Suprapubic skin (tissue), 4 donors: ENCODE measurements around the gene BCAN.

Source experiments
- CTCF ChIP-seq, 2 donors: fragments of 200-600 bp in 1 of 2; fragments of 450-650 bp in 1 of 2; sonication (generic) in 1 of 2; IDR thresholded peaks; one replicate each; pipeline ENCODE4 v1.5.1; 2016 to 2019; ENCODE audit warnings: antibody characterized with exemption in 2 of 2, mild to moderate bottlenecking in 1 of 2, moderate library complexity in 1 of 2
- EP300 ChIP-seq: sonication (generic); formaldehyde crosslinking; IDR thresholded peaks from one replicate; pipeline ENCODE4 v1.6.1; 2017; ENCODE audit warnings: antibody characterized with exemption
- POLR2A ChIP-seq, 2 donors: fragments of 450-650 bp; IDR thresholded peaks; one replicate each; pipeline ENCODE4 v1.6.1; 2017; ENCODE audit warnings: antibody characterized with exemption in 2 of 2, mild to moderate bottlenecking in 2 of 2, moderate library complexity in 2 of 2
- POLR2AphosphoS5 ChIP-seq, 3 donors: sonication (generic); formaldehyde crosslinking; IDR thresholded peaks; one replicate each; pipeline ENCODE4 v1.6.1; 2017; ENCODE audit warnings: antibody characterized with exemption in 3 of 3

- TF ChIP-seq CTCF (IDR thresholded peaks at IDR 0.05) (no peak), POLR2A (IDR thresholded peaks at IDR 0.05) (no peak), POLR2AphosphoS5 (IDR thresholded peaks at IDR 0.05) (no peak), EP300 (no peak)
These were observed 29.3 kb upstream of the BCAN start for GRCh38 chr1:156612666-156613065.
